Keratinocyte (primary cell): Measurements from ENCODE around the gene PLXDC1.

ENCODE experiments used
- CTCF ChIP-seq, 3 experiments: IDR thresholded peaks in 1 of 3; conservative IDR thresholded peaks in 1 of 3; optimal IDR thresholded peaks in 1 of 3; 2 replicates in 2 of 3; 3 replicates in 1 of 3; pipeline versions ENCODE3 to v1.5.1; 2011; ENCODE audit warnings: low read length in 3 of 3, mild to moderate bottlenecking in 3 of 3, moderate library complexity in 2 of 3, control low read depth in 1 of 3, inconsistent platforms in 1 of 3; ENCODE audit not compliant: insufficient read depth in 2 of 3; ENCODE audit errors: extremely low read depth in 1 of 3
- EZH2 ChIP-seq: IDR thresholded peaks from one replicate; pipeline ENCODE4 v1.6.1; 2012; ENCODE audit warnings: inconsistent platforms, mild to moderate bottlenecking, low read length, moderate library complexity

- TF ChIP-seq CTCF (optimal IDR thresholded peaks at IDR 0.05 in 1 of 3, IDR thresholded peaks at IDR 0.05 in 1 of 3, conservative IDR thresholded peaks at IDR 0.05 in 1 of 3; ENCODE audit: extremely low read depth in 1 of 3, insufficient read depth in 2 of 3, low read length in 3 of 3) (no peak), EZH2 (no peak)
Observed at GRCh38 chr17:39170109-39170508, 18.7 kb upstream of the PLXDC1 start.
